Neural crest cell (in vitro differentiated cells): Measurements from ENCODE around the gene SNUPN. TPM values are rescaled to one million over a fixed set of nuclear protein-coding genes. Genes with fewer than 3 reads are reported as not detected.
"Not testable (repeated sequence)": the region's sequence is repeated elsewhere in the genome, so short reads cannot be mapped to it uniquely, and the experiment has no call there.

ENCODE experiments used
- DNase-seq: peaks from one replicate; pipeline ENCODE4 v3.0.0; 2021; ENCODE audit warnings: low read depth, mixed read lengths, low spot score
- H3K27ac Mint-ChIP-seq: one replicate; pipeline ENCODE4 v1.8.0; 2021; ENCODE audit warnings: mild to moderate bottlenecking, mixed read lengths; ENCODE audit not compliant: unreplicated experiment
- H3K27me3 Mint-ChIP-seq: 2 replicates; pipeline ENCODE4 v1.8.0; 2021; ENCODE audit warnings: low read depth, mild to moderate bottlenecking, mixed read lengths
- H3K36me3 Mint-ChIP-seq: 2 replicates; pipeline ENCODE4 v1.8.0; 2021; ENCODE audit warnings: low read depth, mild to moderate bottlenecking, mixed read lengths
- H3K4me1 Mint-ChIP-seq: 2 replicates; pipeline ENCODE4 v1.8.0; 2021; ENCODE audit warnings: mixed read lengths
- H3K4me3 Mint-ChIP-seq: one replicate; pipeline ENCODE4 v1.8.0; 2021; ENCODE audit warnings: mild to moderate bottlenecking, mixed read lengths
- H3K9me3 Mint-ChIP-seq: 2 replicates; pipeline ENCODE4 v1.8.0; 2021; ENCODE audit warnings: mixed read lengths
- CTCF ChIP-seq: fragments of 200-600 bp; sonication (generic); conservative IDR thresholded peaks from 2 replicates; pipeline ENCODE4 v1.5.0; 2021; ENCODE audit warnings: antibody characterized with exemption, mild to moderate bottlenecking
- total RNA-seq: library from RNA; stranded (reverse); gene quantifications from 2 replicates; pipeline ENCODE4 v1.2.1, GENCODE V29; 2021

Gene SNUPN
- total RNA-seq, 1 donor from 2014 or later = 21.3 TPM

- peaks cover 7% of the 10 kb centered on the region for H3K4me1 Mint-ChIP-seq
- no peaks in the 10 kb centered on the region for H3K27me3 Mint-ChIP-seq
- no peak overlapping the region for H3K27ac Mint-ChIP-seq
- H3K36me3 Mint-ChIP-seq = peaks cover 6% of the 10 kb centered on the region
- no peak overlapping the region for H3K4me3 Mint-ChIP-seq
- DNase-seq = no peak
- no peaks in the 10 kb centered on the region for H3K9me3 Mint-ChIP-seq
- TF ChIP-seq CTCF = no peak
Measured at GRCh38 chr15:75590239-75590638, 35.3 kb downstream of the SNUPN start.

DNA sequence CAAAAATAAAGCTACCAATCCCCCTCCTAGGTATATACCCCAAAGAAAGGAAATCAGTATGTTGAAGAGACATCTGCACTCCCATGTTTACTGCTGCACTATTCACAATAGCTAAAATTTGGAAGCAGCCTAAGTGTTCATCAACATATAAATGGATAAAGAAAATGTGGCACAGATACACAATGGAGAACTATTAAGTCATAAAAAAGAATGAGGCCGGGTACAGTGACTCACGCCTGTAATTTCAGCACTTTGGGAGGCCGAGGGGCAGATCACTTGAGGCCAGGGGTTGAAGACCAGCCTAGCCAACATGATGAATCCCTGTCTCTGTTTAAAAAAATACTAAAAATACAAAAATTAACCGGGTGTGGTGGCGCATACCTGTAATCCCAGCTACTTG is 36.5 kb downstream of the SNUPN start:
- Mint-ChIP-seq H3K36me3 (peaks cover 6% of the 10 kb centered on the region), H3K9me3 (no peaks in the 10 kb centered on the region), H3K27ac (no peak overlapping the region), H3K4me1 (peaks cover 9% of the 10 kb centered on the region), H3K4me3 (no peak overlapping the region), H3K27me3 (no peaks in the 10 kb centered on the region)
- no peak for TF ChIP-seq CTCF
- no peak for DNase-seq

- H3K27ac Mint-ChIP-seq, H3K36me3 Mint-ChIP-seq, H3K4me1 Mint-ChIP-seq, H3K4me3 Mint-ChIP-seq, H3K9me3 Mint-ChIP-seq, H3K27me3 Mint-ChIP-seq, DNase-seq: not testable (repeated sequence)
Measured at GRCh38 chr15:75586422-75586821, 39.1 kb downstream of the SNUPN start.

DNA sequence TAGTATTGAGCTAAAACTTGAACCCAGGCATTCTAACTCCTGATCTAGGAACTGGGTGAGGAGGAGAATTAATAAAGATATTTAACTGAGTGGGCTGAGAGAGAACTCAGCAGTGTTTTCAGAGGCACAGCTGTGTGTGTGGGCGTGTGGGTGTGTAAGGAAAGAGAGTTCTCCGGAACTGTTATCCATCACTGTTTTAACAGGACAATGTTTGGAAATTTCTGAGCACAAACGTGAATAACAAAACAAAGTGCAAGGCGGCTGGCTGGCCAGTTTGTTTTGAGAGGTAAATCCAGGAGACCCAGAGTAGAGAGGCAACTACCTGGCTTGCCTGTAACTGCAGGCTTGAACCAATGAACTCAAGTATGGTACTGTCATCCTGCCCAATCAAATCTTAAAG is 41.4 kb downstream of the SNUPN start:
- TF ChIP-seq CTCF = no peak
- Mint-ChIP-seq H3K36me3 (peaks cover 6% of the 10 kb centered on the region), H3K4me3 (no peak overlapping the region), H3K9me3 (no peaks in the 10 kb centered on the region), H3K4me1 (peaks cover 13% of the 10 kb centered on the region), H3K27me3 (no peaks in the 10 kb centered on the region), H3K27ac (no peak overlapping the region)
- no peak for DNase-seq

DNA sequence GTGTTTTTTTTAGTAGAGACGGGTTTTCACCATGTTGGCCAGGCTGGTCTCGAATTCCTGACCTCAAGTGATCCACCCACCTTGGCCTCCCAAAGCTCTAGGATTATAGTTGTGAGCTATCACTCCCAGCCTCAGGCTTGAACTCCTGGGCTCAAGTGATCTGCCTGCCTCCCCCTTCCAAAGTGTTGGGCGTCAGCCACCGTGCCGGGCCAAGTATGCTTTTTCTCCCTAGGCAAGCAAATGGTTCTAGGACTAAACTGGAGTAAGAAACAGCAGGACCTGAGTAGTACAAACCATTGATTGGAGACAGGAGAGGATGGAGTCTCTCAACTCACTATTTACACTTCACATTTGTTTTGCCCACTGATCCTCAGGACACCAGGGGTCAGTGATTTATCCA is 41.8 kb downstream of the SNUPN start:
- H3K36me3 Mint-ChIP-seq = peaks cover 6% of the 10 kb centered on the region
- H3K4me1 Mint-ChIP-seq = peaks cover 13% of the 10 kb centered on the region
- H3K27ac Mint-ChIP-seq = no peak overlapping the region
- no peaks in the 10 kb centered on the region for H3K9me3 Mint-ChIP-seq
- DNase-seq = no peak
- H3K4me3 Mint-ChIP-seq = no peak overlapping the region
- TF ChIP-seq CTCF = no peak
- H3K27me3 Mint-ChIP-seq = no peaks in the 10 kb centered on the region

GRCh38 chr15:75582943-75583342 is 42.6 kb downstream of the SNUPN start:
- not testable (repeated sequence) for H3K27me3 Mint-ChIP-seq, H3K36me3 Mint-ChIP-seq, H3K9me3 Mint-ChIP-seq, H3K27ac Mint-ChIP-seq, DNase-seq, H3K4me3 Mint-ChIP-seq
- H3K4me1 Mint-ChIP-seq = peaks cover 15% of the 10 kb centered on the region
